ENCODE data around the gene DSCAML1. TPM values are rescaled to one million over a fixed set of nuclear protein-coding genes. Genes with fewer than 3 reads are reported as not detected.

DSCAML1 gene
- total RNA-seq, 1 donor from 2014 or later, result 1.3 TPM

DNA sequence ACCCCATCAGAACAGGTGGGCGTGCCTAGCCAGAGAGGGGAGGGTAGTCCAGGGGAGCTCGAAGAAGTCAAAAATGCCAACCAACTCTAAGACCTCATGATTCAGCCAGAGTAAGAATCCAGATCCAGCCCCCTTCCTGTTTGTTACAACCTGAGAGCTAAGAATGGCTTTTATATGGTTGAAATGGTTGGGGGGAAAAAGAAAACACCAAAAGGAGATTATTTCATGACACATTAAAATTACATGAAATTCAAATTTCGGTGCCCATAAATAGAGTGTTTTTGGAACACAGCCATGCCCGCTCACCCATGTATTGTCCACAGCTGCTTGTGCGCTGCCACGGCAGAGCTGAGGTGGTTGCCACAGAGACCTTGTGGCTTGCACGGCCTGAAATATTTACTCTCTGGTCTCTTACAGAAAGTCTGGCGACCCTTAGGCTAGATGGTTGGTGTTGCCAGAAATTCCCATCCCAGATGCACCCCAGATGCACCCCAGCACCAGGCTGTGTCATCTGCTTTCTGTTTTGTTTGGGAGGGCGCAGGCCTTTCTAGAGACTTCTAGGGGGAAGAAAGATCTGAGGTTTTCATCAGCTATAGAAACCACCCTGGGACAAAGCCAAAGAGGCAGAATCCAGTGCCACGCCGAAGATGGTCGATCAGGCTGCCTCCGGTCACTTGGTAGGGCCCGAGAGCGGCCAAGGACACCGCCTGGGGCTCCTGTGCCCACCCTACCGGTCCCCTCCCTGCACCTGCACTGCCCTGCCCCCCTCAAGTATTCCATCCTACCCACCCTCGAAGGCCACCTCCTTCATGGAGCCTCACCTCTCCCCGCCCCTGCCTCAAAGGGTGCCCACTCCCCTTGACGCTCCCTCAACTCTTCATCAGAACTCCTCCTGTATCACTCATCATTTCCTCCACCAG is 80.2 kb downstream of the DSCAML1 start:
- intact Hi-C loops (cut with DNase I), result no loop called here
- Histone ChIP-seq H3K9me3 (no peaks in the 10 kb centered on the region), H3K27me3 (no peaks in the 10 kb centered on the region), H3K27ac (peak overlapping the region; percentile 42), H3K4me3 (no peak overlapping the region), H3K36me3 (no peaks in the 10 kb centered on the region), H3K4me1 (no peaks in the 10 kb centered on the region)
- no peak for ATAC-seq
- no peak for TF ChIP-seq CTCF (IDR thresholded peaks at IDR 0.05)
- DNase-seq, result peak; percentile 42

DNA sequence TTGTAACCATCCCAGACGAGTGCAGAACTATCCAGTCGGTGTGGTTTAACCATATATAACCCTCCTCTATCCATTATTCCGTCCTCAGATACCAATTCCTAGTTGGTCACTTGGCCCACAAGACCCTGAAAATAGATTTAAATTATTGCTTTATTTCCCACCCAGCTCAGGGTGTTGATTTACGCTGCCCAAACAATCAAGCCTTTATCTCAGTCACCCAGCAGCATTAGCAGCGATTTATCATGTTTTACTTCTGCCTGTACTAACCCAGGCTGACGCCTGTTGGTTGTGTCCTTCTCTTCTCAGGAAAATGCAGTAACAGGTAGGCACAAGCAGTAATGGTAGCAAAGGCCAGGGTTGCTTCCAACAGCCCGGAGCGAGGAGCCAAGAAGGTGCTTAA is 81.2 kb downstream of the DSCAML1 start:
- H3K36me3 ChIP-seq, result no peaks in the 10 kb centered on the region
- H3K27me3 ChIP-seq, result no peaks in the 10 kb centered on the region
- H3K4me3 ChIP-seq, result no peak overlapping the region
- TF ChIP-seq CTCF (IDR thresholded peaks at IDR 0.05), result no peak
- ATAC-seq (no peak), DNase-seq (peak; percentile 5)
- intact Hi-C loops (cut with DNase I), result no loop called here
- H3K4me1 ChIP-seq, result no peaks in the 10 kb centered on the region
- no peak overlapping the region for H3K27ac ChIP-seq
- no peaks in the 10 kb centered on the region for H3K9me3 ChIP-seq

DNA sequence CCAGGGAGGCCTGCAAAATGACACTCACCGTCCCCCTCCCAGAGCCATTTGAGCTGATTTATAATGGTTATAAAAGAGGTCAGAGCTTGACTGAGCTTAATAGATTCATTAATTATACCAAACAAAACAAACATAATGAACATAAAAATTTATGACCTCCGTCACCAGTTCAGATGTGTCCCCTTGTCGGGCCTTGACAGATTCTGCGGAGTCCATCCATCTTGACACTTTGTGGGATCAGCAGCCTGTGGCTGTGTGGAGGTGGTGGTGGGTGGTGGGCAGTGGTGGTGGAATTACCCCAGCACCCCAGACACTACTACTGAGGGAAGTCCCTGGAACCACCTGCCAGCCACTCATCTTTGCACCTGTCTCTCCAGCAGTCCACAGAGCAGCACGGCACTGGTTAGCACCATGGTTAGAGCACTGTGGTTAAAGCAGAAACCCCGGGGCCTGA is 83.5 kb downstream of the DSCAML1 start:
- H3K9me3 ChIP-seq, result no peaks in the 10 kb centered on the region
- intact Hi-C loops (cut with DNase I), result no loop called here
- no peak for TF ChIP-seq CTCF (IDR thresholded peaks at IDR 0.05)
- no peaks in the 10 kb centered on the region for H3K4me1 ChIP-seq
- no peak for ATAC-seq
- H3K4me3 ChIP-seq, result no peak overlapping the region
- peak; percentile 16 for DNase-seq
- H3K27me3 ChIP-seq, result no peaks in the 10 kb centered on the region
- no peaks in the 10 kb centered on the region for H3K36me3 ChIP-seq
- no peak overlapping the region for H3K27ac ChIP-seq

DNA sequence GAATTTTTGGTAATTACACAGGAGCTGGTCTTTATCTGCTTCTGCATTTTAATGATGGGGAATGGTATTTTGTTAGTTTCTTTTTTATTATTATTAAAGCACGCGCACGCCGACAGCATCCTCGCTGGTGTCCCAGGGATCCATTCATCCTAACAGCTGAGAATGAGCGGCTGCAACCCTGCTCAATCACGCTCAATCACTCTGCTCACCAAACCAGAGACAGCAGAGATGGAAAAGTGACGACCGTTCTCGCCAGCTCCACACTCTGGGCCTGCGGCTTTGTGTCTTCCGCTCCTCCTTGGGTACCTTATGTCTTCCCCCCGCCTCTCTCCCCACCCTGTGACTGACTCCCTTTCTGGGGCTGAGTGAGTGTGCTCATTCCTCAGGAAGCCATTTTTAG is 84.5 kb downstream of the DSCAML1 start:
- Histone ChIP-seq H3K27me3 (no peaks in the 10 kb centered on the region), H3K36me3 (no peaks in the 10 kb centered on the region), H3K27ac (no peak overlapping the region), H3K4me3 (no peak overlapping the region), H3K4me1 (no peaks in the 10 kb centered on the region), H3K9me3 (no peaks in the 10 kb centered on the region)
- intact Hi-C loops (cut with DNase I), result no loop called here
- no peak for TF ChIP-seq CTCF (IDR thresholded peaks at IDR 0.05)
- peak; percentile 25 for DNase-seq
- ATAC-seq, result no peak

- Histone ChIP-seq H3K27me3 (no peaks in the 10 kb centered on the region), H3K36me3 (no peaks in the 10 kb centered on the region), H3K4me3 (no peak overlapping the region), H3K4me1 (no peaks in the 10 kb centered on the region), H3K9me3 (no peaks in the 10 kb centered on the region), H3K27ac (no peak overlapping the region)
- intact Hi-C loops (cut with DNase I), result no loop called here
- no peak for TF ChIP-seq CTCF (IDR thresholded peaks at IDR 0.05)
- ATAC-seq (no peak), DNase-seq (peak; percentile 22)
Measured at GRCh38 chr11:117711331-117711730, 85.7 kb downstream of the DSCAML1 start.
